HPDE6-E6E7 (cell line): ENCODE data around the gene GARIN3.
"Not testable (repeated sequence)": the region's sequence is repeated elsewhere in the genome, so short reads cannot be mapped to it uniquely, and the experiment has no call there.

Experiments used
- DNase-seq: peaks from one replicate; pipeline ENCODE4 v3.0.0; 2011; ENCODE audit warnings: missing footprints; ENCODE audit errors: extremely low spot score

The GARIN3 gene

GRCh38 chr5:157166214-157167213 lies at the start of gene GARIN3:
GARIN3 (minus strand) TSS chr5:157166264; CDS start chr5:157166168, 96 bp downstream.
- no peak for DNase-seq

- no peak for DNase-seq
Measured at GRCh38 chr5:157215514-157216167, 49.6 kb upstream of the GARIN3 start.

- DNase-seq: no peak
Measured at GRCh38 chr5:157214861-157215513, 48.9 kb upstream of the GARIN3 start.

- DNase-seq: no peak
Measured at GRCh38 chr5:157214415-157214814, 48.4 kb upstream of the GARIN3 start.

GRCh38 chr5:157213527-157214243 lies 47.6 kb upstream of the GARIN3 start:
- DNase-seq: no peak

GRCh38 chr5:157212307-157212706 lies 46.2 kb upstream of the GARIN3 start:
- no peak for DNase-seq

- DNase-seq: not testable (repeated sequence)
Measured at GRCh38 chr5:157210652-157211051, 44.6 kb upstream of the GARIN3 start.

GRCh38 chr5:157205708-157206107 lies 39.6 kb upstream of the GARIN3 start:
- DNase-seq: no peak

- DNase-seq: no peak
Measured at GRCh38 chr5:157204765-157205164, 38.7 kb upstream of the GARIN3 start.

- DNase-seq: no peak
Measured at GRCh38 chr5:157203417-157203816, 37.4 kb upstream of the GARIN3 start.

- no peak for DNase-seq
Measured at GRCh38 chr5:157201857-157202256, 35.8 kb upstream of the GARIN3 start.

- DNase-seq: no peak
Measured at GRCh38 chr5:157198277-157198986, 32.4 kb upstream of the GARIN3 start.

- DNase-seq: no peak
Measured at GRCh38 chr5:157197086-157197485, 31.0 kb upstream of the GARIN3 start.

- DNase-seq: no peak
Measured at GRCh38 chr5:157196045-157196444, 30.0 kb upstream of the GARIN3 start.

GRCh38 chr5:157193699-157194424 lies 27.8 kb upstream of the GARIN3 start:
- DNase-seq: no peak

- DNase-seq: no peak
Measured at GRCh38 chr5:157189223-157189622, 23.2 kb upstream of the GARIN3 start.

GRCh38 chr5:157188270-157188669 lies 22.2 kb upstream of the GARIN3 start:
- DNase-seq: no peak

GRCh38 chr5:157187046-157187754 lies 21.1 kb upstream of the GARIN3 start:
- DNase-seq: no peak

GRCh38 chr5:157186309-157187045 lies 20.4 kb upstream of the GARIN3 start:
- DNase-seq: no peak
